Spleen (tissue), 7 donors: Measurements from ENCODE around the gene ST6GAL1.

Experiments
- CTCF ChIP-seq, 11 experiments: fragments of 200-600 bp in 7 of 11; fragments of 450-650 bp in 4 of 11; sonication (generic) in 4 of 11; IDR thresholded peaks in 8 of 11; conservative IDR thresholded peaks in 3 of 11; 1 replicate in 7 of 11; 2 replicates in 4 of 11; pipeline versions ENCODE4 v1.4.0 to v1.8.0; 2016 to 2021; ENCODE audit warnings: antibody characterized with exemption in 11 of 11, inconsistent platforms in 4 of 11, mild to moderate bottlenecking in 1 of 11
- POLR2A ChIP-seq, 3 donors: fragments of 450-650 bp; IDR thresholded peaks; one replicate each; pipeline ENCODE4 v1.5.1; 2017; ENCODE audit warnings: antibody characterized with exemption in 3 of 3, mild to moderate bottlenecking in 1 of 3
- POLR2AphosphoS5 ChIP-seq, 3 donors: sonication (generic); formaldehyde crosslinking; IDR thresholded peaks; one replicate each; pipeline ENCODE4 v1.5.1; 2017; ENCODE audit warnings: antibody characterized with exemption in 3 of 3
- donor health status: DM: no; HTN: no; CAD: no; lungs with moderate emphysema.
- donor health status: DM: no; HTN: no; CAD: no.
- donor health status: DM: no; HTN: no; CAD: no.

- TF ChIP-seq CTCF (IDR thresholded peaks at IDR 0.05 in 8 of 11, conservative IDR thresholded peaks at IDR 0.05 in 3 of 11) = no peak
- peak in 1 of 3 donors; percentile 82 for TF ChIP-seq POLR2AphosphoS5 (IDR thresholded peaks at IDR 0.05)
- TF ChIP-seq POLR2A (IDR thresholded peaks at IDR 0.05) = no peak
These were observed 94.9 kb downstream of the ST6GAL1 start for GRCh38 chr3:187025254-187025655.
